Measurements from ENCODE around the gene ZMYND10.

ZMYND10 gene

DNA sequence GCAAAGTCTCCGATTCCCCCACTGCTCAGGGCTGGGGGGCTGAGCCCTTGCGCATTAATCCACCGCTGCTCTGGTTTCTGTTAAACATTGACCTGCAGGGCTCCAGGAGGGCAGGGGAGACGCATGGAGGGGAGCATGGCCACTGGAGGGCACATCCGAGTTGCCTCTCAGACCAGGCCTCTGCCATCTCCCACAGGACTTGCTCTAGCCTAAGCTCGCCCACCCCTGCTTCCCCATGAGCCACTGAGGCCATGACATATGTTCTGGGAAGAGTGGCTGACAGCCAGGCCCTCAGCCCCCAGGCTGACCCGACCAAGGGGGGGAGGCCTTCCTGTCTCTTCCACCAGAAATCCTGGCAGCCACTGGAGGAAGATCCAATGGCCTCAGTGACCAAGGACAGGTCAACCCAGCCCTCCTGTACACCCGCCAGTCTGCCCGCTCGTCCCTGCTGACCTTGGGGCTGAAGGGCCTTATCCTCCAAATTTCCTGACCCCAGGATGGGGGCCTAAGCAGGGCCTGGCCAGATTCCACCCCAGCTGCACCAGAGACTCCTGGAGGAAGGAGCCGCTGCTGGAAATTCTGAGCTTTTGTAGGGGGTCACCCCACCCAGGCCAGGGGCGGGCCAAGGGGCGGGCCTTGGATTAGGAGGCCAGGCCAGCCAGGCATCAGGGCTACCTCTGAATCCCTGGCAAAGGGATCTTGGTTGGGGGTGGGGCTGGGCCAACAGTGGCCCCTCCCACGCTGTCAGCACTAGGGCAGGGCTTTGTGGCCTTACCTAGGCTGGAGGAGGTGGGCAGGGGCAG is 42.3 kb downstream of the ZMYND10 start, which contains the start of gene HYAL1:
Gene HYAL1, minus strand, starts transcription at position 562 of the 803 bp plus-strand sequence. CDS start 618 bp downstream, outside the sequence.
- no peak for DNase-seq (ENCODE audit: low spot score)

- no peak for DNase-seq (ENCODE audit: low spot score)
Observed at GRCh38 chr3:50302095-50303012, 43.2 kb downstream of the ZMYND10 start.

- no peak for DNase-seq (ENCODE audit: low spot score)
Observed at GRCh38 chr3:50300681-50301254, 44.8 kb downstream of the ZMYND10 start.

GRCh38 chr3:50299929-50300680 is 45.4 kb downstream of the ZMYND10 start:
- DNase-seq (ENCODE audit: low spot score) = peak; percentile 86

GRCh38 chr3:50299638-50299928 is 45.9 kb downstream of the ZMYND10 start:
- DNase-seq (ENCODE audit: low spot score) = no peak

- peak; percentile 100 for DNase-seq (ENCODE audit: low spot score)
Observed at GRCh38 chr3:50298836-50299637, 46.5 kb downstream of the ZMYND10 start, which contains the start of the genes HYAL3 and NAA80. HYAL3 (minus strand) TSS chr3:50299405; CDS start chr3:50295602, 3,803 bp downstream. NAA80 (minus strand) TSS chr3:50299405; CDS start chr3:50297463, 1,942 bp downstream.

GRCh38 chr3:50297896-50298725 is 47.4 kb downstream of the ZMYND10 start:
- DNase-seq (ENCODE audit: low spot score) = no peak

DNA sequence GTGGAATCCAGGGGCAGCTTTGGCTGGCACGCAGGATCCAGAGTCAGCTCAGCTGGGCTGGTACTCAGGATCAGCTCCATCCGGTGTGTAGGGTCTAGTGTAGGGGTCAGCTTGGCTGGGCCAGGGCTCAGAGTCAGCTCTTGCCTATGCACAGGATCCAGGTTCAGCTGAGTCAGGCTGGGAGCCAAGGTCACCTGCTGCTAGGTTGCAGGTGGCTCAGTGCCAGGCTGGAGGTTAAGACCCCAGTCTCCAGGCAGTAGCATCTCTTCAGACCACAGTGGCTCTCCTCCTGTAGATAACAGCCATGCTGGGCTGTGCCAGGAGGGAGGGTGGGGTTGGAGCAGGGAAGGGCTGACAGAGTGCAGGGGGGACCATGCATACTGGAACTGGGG is 48.2 kb downstream of the ZMYND10 start:
- DNase-seq (ENCODE audit: low spot score) = no peak

DNA sequence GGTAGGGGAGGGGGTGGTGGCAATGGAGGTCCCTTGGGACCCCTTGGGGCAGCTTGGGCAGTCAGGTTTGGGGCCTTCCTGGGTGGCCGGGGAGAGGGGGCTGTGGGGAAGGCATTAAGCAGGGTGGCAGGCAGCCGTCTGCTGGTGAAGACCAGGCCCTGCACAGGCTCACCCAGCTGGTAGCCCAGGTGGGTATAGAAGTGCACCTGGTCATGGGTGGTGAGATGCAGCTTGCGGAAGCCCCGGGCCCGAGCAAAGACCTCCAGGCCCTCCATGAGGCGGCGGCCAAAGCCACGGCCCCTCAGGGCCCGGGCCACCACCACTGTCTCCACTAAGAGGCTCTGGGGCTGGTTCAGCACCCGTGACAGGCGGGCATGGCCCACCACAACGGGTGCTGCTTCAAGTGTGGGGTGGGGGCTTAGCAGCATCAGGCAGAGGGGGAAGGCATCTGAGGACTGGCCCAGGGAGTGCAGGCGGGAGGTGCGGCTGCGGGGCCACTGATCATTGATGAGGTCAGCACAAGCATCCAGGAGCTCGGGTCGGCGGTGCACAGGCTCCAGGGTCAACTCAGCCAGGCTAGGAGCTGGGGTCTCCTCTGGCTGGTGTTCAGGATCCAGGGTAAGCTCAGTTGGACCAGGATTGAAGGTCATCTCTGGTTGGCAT is 48.7 kb downstream of the ZMYND10 start:
- DNase-seq (ENCODE audit: low spot score) = no peak

GRCh38 chr3:50295553-50296431 is 49.7 kb downstream of the ZMYND10 start:
- DNase-seq (ENCODE audit: low spot score) = no peak

DNA sequence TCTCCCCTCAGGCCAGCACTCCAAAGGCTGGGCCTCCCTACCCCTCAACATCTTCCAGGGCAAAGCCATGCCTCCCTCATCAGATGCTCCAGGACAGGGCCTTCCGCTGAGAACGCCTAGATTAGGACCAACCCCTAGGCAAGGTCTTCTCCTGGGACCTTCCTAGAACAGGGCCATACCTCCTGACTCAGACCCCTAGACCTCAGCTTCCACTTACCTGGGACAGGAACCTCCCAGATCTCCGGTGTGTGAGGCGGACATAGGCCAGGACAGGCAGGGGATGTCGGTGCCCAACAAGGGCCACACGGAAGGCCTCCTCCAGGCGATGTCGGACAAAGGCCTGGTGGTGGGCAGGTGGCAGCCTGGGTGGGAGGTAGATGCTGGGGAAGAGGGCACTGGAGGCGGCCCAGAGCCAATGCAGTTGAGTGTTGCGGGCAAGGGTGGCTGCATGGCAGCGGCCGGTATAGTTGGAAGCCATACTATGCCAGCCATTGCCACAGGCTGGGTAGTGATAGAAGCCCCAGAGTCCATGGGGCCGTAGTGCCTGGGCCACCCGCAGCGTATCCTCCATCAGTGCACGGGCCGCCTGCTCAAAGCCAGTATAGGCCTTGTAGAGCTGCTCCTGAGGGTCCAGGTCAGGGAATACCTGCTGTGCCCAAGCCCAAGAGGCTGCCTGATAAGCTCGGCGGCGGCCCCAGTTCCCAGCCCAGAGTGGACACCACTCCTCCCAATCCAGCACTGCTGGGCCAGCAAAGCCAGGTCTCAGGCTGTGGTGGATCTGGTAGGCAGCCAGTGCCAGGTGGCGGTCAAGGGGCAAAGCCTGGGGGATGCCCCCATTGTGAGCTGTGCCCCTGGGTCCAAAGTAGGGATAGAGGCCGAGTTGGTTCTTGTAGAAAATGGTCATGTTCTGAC is 50.8 kb downstream of the ZMYND10 start:
- no peak for DNase-seq (ENCODE audit: low spot score)

DNA sequence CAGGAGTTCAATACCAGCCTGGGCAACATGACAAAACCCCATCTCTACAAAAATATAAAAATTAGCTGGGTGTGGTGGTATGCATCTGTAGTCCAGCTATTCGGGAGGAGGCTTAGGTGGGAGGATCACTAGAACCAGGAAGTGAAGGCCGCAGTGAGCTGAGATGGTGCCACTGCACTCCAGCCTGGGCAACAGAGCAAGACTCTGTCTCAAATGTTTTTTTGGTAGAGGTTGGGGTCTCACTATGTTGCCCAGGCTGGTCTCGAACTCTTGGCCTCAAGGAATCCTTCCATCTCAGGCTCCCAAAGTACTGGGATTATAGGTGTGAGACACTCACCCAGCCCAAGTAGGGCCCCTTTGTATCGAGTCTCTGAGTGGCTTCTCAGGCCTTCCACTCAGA is 51.4 kb downstream of the ZMYND10 start:
- DNase-seq (ENCODE audit: low spot score) = no peak

- no peak for DNase-seq (ENCODE audit: low spot score)
Observed at GRCh38 chr3:50293079-50293801, 52.3 kb downstream of the ZMYND10 start.

GRCh38 chr3:50292159-50293078 is 53.1 kb downstream of the ZMYND10 start, which contains the start of gene IFRD2:
IFRD2 (minus strand) TSS chr3:50292429; CDS start chr3:50292274, 155 bp downstream.
- DNase-seq (ENCODE audit: low spot score) = peak; percentile 98

All from putamen (tissue), 1 donor.